ENCODE measurements around the gene AKT1.

The AKT1 gene

DNA sequence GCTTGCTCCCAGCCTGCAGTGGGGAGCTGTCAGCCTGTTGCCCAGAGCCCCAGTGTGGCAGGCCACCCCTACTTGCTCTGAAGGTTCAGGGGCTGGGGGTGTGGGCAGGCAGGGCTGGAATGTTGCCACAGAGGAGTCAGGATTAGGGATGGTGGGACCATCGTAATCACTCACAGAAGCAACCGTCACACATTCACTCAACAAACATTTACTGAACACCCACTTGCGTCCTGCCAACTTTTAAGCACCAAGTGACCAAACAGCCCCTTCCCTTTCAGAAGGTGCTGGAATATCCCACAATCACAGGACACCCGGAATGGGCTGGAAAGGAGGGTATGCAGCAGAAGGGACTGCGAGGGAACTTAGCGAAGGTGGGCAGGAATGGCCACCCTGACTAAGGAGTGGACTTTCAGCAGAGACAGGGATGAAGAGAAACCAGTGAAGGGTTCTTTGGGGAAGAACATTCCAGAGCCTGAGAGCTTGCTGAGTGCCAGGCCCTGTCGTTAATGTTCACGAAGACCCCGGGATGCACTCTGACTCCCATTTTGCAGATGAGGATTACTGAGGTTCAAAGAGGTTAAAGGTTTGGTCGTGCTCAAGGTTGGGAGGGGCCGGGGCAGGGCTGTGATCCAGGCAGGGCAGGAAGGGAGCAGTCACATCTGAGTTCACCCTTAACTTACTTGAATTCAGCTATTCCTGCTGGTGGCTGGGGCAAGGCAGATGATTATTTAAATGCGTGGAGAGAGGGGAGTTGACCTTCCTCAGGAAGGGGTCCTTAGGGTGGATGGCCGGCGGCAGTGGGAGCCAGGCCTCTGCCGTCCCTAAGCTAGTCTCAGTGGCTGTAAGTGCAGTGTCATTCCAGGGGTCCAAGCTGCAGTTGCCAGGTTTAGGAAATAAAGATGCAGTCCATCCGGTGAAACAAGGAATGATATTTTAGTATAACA is 3.0 kb upstream of the AKT1 start:
- ATAC-seq (ENCODE audit: low read depth) (no peak), DNase-seq (ENCODE audit: low spot score in 2 of 2) (no peak)
- H3K36me3 Mint-ChIP-seq = no peaks in the 10 kb centered on the region
- H3K4me3 Mint-ChIP-seq = peak overlapping the region; percentile 69
- peaks cover 43% of the 10 kb centered on the region for H3K4me1 Mint-ChIP-seq
- H3K27me3 Mint-ChIP-seq = no peaks in the 10 kb centered on the region
- H3K27ac Mint-ChIP-seq = peak overlapping the region; percentile 62
- no peaks in the 10 kb centered on the region for H3K9me3 Mint-ChIP-seq

DNA sequence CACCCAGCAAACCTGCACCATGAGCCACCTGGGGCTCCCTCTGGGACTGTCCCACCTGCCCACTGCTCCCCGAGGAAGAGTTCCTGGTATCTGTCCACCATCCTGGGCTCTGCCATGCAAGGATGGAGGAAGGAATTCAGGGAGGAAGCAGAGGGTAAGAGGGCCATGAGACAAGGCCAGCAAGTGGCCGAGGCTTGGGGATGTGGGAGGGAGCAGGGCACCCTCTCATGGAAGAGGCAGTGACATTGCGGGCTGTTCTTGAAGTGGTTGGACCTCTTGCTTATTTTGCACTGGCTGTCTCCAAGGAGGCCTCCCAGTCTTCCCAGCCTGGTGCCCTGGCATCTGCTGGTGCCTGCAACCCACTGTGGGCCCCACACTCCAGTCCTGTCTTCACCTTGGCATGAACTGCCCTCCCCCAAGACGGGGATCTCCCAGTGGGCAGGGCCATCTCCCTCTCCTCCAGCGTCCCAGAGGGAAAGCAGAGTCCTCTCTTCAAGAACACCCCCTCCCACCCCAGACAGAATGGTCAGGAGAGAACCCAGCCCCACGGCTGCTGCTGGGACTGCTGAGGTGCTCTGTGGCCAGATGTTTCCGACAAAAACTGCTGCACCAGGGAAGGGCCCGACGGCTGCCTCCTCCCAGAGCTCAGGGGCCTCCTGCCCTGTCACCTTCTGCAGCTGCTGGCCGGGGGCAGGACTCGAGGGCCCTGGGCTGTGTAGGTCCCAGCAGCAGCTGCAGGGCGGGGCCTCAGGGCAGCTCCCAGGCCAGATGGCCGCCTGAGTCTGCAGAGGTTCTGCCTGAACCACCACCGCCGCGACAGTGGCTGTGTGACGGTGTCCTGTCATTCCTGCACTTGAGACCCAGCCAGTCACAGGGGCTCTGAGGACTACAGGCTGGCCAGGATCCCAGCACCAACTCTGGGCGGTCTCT is 1.8 kb upstream of the AKT1 start:
- H3K36me3 Mint-ChIP-seq = no peaks in the 10 kb centered on the region
- peak overlapping the region; percentile 72 for H3K4me3 Mint-ChIP-seq
- ATAC-seq (ENCODE audit: low read depth) (no peak), DNase-seq (ENCODE audit: low spot score in 2 of 2) (no peak)
- H3K27me3 Mint-ChIP-seq = no peaks in the 10 kb centered on the region
- H3K9me3 Mint-ChIP-seq = no peaks in the 10 kb centered on the region
- peaks cover 48% of the 10 kb centered on the region for H3K4me1 Mint-ChIP-seq
- peak overlapping the region; percentile 75 for H3K27ac Mint-ChIP-seq

- H3K36me3 Mint-ChIP-seq = no peaks in the 10 kb centered on the region
- DNase-seq (ENCODE audit: low spot score in 2 of 2) (no peak), ATAC-seq (ENCODE audit: low read depth) (no peak)
- no peaks in the 10 kb centered on the region for H3K9me3 Mint-ChIP-seq
- peaks cover 47% of the 10 kb centered on the region for H3K4me1 Mint-ChIP-seq
- H3K27ac Mint-ChIP-seq = peak overlapping the region; percentile 75
- H3K4me3 Mint-ChIP-seq = peak overlapping the region; percentile 72
- no peaks in the 10 kb centered on the region for H3K27me3 Mint-ChIP-seq
Measured at GRCh38 chr14:104796687-104797081, 1.1 kb upstream of the AKT1 start.

GRCh38 chr14:104795781-104796686 is 486 bp upstream of the AKT1 start:
- DNase-seq (ENCODE audit: low spot score in 2 of 2) (peak in 1 of 2 donors; percentile 40), ATAC-seq (ENCODE audit: low read depth) (peak; percentile 60)
- Mint-ChIP-seq H3K4me1 (peaks cover 48% of the 10 kb centered on the region), H3K36me3 (peaks cover 6% of the 10 kb centered on the region), H3K27me3 (no peaks in the 10 kb centered on the region), H3K9me3 (no peaks in the 10 kb centered on the region), H3K27ac (peak overlapping the region; percentile 75), H3K4me3 (peak overlapping the region; percentile 72)

GRCh38 chr14:104794631-104794992 is 936 bp downstream of the AKT1 start:
- Mint-ChIP-seq H3K4me1 (peaks cover 45% of the 10 kb centered on the region), H3K27ac (no peak overlapping the region), H3K27me3 (no peaks in the 10 kb centered on the region), H3K4me3 (peak overlapping the region; percentile 86), H3K36me3 (peaks cover 7% of the 10 kb centered on the region), H3K9me3 (no peaks in the 10 kb centered on the region)
- ATAC-seq (ENCODE audit: low read depth) (no peak), DNase-seq (ENCODE audit: low spot score in 2 of 2) (no peak)

DNA sequence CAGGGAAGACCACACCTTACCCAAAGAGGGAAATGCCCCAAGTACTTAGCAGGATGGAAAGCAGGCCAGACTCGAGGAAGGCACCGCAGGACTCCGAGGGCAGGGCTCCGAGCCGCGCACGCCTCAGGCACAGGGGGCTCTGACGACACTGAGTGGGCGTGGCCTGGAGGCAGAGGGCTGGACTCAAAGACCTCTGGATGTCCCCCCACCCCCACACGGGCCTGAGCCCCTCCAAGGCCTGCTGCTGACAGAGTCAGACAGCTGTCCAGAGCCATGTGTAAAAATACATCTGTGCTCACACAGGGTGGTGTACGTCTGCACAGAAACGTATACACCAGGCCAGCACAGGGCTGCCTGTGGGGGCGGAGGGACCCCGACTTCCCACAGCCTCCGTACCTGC is 1.4 kb downstream of the AKT1 start:
- peaks cover 7% of the 10 kb centered on the region for H3K36me3 Mint-ChIP-seq
- H3K4me1 Mint-ChIP-seq = peaks cover 40% of the 10 kb centered on the region
- H3K9me3 Mint-ChIP-seq = no peaks in the 10 kb centered on the region
- DNase-seq (ENCODE audit: low spot score in 2 of 2) (no peak), ATAC-seq (ENCODE audit: low read depth) (no peak)
- H3K27ac Mint-ChIP-seq = no peak overlapping the region
- no peaks in the 10 kb centered on the region for H3K27me3 Mint-ChIP-seq
- H3K4me3 Mint-ChIP-seq = peak overlapping the region; percentile 86

- Mint-ChIP-seq H3K27ac (no peak overlapping the region), H3K4me3 (peak overlapping the region; percentile 86), H3K9me3 (no peaks in the 10 kb centered on the region), H3K27me3 (no peaks in the 10 kb centered on the region), H3K4me1 (peaks cover 36% of the 10 kb centered on the region), H3K36me3 (peaks cover 7% of the 10 kb centered on the region)
- DNase-seq (ENCODE audit: low spot score in 2 of 2) = no peak
- ATAC-seq (ENCODE audit: low read depth) = no peak
Measured at GRCh38 chr14:104793703-104793959, 1.9 kb downstream of the AKT1 start.

DNA sequence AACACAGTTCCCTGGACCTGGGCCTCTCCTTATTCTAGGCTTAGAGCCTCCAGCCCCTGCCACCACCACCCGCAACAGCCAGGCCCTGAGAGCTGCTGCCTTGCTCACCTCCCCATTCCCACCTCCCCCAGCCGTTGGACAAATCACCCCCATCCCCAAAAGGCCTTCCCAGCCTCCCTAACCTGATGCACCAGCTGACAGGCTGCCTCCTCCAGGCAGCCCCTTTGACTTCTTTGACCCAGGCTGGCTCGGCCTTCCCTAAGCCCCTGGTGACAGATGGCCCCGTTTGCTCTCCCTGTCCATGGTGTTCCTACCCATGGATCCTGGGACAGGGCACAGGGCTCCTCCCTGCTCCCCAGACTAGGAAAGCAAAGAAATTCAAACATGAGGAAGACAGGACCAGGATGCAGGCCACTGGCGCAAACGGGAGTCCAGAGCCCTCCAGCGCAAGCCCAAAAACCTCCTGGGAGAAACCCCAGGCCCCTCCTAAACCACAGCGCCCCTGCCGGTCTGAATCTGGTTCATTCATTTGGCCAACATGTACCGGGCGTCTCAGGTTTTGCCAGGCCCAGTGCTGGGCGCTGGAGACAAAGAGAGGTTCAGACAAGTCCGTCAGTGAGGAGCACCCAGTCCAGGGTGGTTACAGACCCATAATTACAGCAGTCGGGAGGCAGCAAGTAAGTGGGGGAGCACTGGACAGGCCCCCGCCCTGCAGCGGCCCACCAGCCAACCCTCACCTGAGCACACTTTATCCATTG is 2.4 kb downstream of the AKT1 start:
- peak overlapping the region; percentile 17 for H3K4me3 Mint-ChIP-seq
- no peak for ATAC-seq (ENCODE audit: low read depth)
- H3K27me3 Mint-ChIP-seq = no peaks in the 10 kb centered on the region
- peaks cover 7% of the 10 kb centered on the region for H3K36me3 Mint-ChIP-seq
- H3K27ac Mint-ChIP-seq = no peak overlapping the region
- H3K9me3 Mint-ChIP-seq = no peaks in the 10 kb centered on the region
- peaks cover 31% of the 10 kb centered on the region for H3K4me1 Mint-ChIP-seq
- DNase-seq (ENCODE audit: low spot score in 2 of 2) = no peak

DNA sequence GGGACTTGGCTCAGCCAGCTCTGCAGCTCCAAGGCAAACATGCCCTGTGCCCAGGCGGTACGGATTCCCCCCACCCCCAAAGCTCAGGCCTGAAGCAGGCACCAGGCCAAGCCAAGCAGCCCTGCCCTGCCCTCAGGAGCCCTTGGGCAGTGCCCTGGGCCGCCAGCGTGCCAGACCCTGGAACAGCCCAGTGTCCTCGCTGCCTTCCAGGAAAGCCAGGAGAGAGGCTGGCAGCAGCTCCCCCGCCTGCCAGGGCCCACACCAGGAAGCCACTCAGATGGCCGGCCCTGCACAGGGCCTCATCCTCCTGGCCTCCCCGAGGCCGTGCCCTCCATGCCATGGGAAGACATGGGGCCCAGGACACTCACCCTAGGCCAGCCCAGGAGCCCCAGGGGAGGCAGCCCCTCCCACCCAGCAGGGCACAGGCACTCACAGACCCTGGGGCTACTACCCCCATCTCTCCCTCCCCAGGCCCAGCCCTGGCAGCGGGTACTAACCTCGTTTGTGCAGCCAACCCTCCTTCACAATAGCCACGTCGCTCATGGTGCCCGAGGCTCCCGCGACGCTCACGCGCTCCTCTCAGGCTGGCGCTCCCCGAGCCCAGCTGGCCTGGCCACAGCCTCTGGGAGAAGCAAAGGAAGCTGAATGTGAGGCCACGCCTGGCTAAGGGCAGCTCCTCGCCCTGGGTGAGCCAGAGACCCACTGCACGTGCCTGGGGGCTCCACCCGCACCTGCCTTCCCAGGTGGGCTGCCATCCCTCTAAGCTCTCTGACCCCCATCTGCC is 3.3 kb downstream of the AKT1 start:
- H3K4me3 Mint-ChIP-seq = no peak overlapping the region
- DNase-seq (ENCODE audit: low spot score in 2 of 2) (no peak), ATAC-seq (ENCODE audit: low read depth) (no peak)
- no peaks in the 10 kb centered on the region for H3K9me3 Mint-ChIP-seq
- peaks cover 7% of the 10 kb centered on the region for H3K36me3 Mint-ChIP-seq
- no peak overlapping the region for H3K27ac Mint-ChIP-seq
- peaks cover 29% of the 10 kb centered on the region for H3K4me1 Mint-ChIP-seq
- no peaks in the 10 kb centered on the region for H3K27me3 Mint-ChIP-seq

GRCh38 chr14:104791425-104791824 is 4.1 kb downstream of the AKT1 start:
- ATAC-seq (ENCODE audit: low read depth) (no peak), DNase-seq (ENCODE audit: low spot score in 2 of 2) (no peak)
- H3K4me3 Mint-ChIP-seq = no peak overlapping the region
- peaks cover 7% of the 10 kb centered on the region for H3K36me3 Mint-ChIP-seq
- peaks cover 28% of the 10 kb centered on the region for H3K4me1 Mint-ChIP-seq
- H3K27me3 Mint-ChIP-seq = no peaks in the 10 kb centered on the region
- no peaks in the 10 kb centered on the region for H3K9me3 Mint-ChIP-seq
- peak overlapping the region; percentile 65 for H3K27ac Mint-ChIP-seq

- Mint-ChIP-seq H3K27ac (no peak overlapping the region), H3K36me3 (peaks cover 7% of the 10 kb centered on the region), H3K4me1 (peaks cover 22% of the 10 kb centered on the region)
Measured at GRCh38 chr14:104789752-104790743, 5.5 kb downstream of the AKT1 start.

More at GRCh38 chr14:104789752-104790743, 5.5 kb downstream of the AKT1 start:
- Mint-ChIP-seq H3K9me3 (no peaks in the 10 kb centered on the region), H3K27me3 (no peaks in the 10 kb centered on the region), H3K4me3 (no peak overlapping the region)
- DNase-seq (ENCODE audit: low spot score in 2 of 2) (no peak), ATAC-seq (ENCODE audit: low read depth) (no peak)
